ENCODE results near the gene TDRD10. TPM values are rescaled to one million over a fixed set of nuclear protein-coding genes. Genes with fewer than 3 reads are reported as not detected.

The TDRD10 gene
- total and polyA plus RNA-seq, 2 of the 4 experiments (the other 2 are of a cell fraction) = not detected

DNA sequence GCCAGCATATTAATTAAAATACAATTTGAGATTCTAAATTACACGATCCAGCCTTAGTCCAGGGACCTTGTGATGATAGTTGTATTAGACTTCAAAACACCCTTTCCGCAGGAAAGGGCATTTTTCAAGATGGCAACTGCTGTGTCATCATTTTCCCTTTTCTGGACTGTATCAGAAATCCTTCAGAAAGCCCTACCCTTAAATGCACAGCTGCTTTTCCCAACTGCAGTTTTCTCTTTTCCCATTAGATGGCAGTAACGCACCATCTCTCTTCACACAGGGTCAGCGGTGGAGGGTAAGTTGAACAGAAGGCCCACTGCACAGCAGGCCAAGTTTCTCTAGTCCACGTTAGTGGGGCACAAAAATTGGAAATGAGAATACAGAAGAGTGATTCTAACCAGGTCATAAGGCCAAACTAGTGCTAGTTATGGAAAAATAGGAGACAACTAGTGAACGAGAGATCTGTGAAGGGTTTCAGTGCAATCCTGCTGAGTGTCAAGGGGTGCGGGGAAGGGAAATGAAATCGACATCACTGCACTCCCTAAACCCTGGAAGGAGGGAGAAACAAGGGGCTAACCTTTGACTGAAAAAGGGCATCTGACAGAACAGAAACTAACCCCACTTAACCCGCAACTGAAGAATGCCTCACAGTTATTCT, 22.1 kb upstream of the TDRD10 start (continued):
- TF ChIP-seq CEBPB (IDR thresholded peaks at IDR 0.05; ENCODE audit: low read depth, low read length) (no peak), MXI1 (IDR thresholded peaks at IDR 0.05; ENCODE audit: borderline replicate concordance, low read depth, low read length) (no peak)

DNA sequence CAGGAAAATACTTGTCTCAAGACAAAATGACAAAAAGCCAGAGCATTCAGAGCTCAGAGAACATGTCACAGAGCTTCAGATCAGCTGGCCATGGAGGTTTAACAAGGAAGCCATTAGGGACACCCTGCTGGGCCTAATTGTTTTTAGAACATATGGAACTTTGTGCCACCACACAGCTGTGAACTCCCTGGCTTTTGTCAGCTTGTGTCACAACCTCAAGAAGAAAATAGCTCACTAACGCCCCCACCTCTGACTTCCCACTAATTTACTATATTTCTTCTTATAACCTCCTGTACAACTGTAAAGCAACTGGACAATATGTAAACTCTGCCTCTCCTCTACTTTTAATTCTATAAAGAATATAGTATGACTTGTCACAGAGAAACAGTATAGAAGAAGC, 21.0 kb upstream of the TDRD10 start:
- in situ Hi-C loops (cut with MboI; ENCODE audit: low sequenced_read_pairs) (loop anchor here (5.0 kb wide), 1 partner anchor 401 kb away; no protein-coding TSS in a partner anchor), intact Hi-C loops (cut with micrococcal nuclease) (loop anchor here (5.0 kb wide), 1 partner anchor 186 kb away; no protein-coding TSS in a partner anchor), dilution Hi-C loops (cut with HindIII; ENCODE audit: low sequenced_read_pairs, unreplicated experiment) (no loop called here)
- no peak overlapping the region for H2AK5ac ChIP-seq (ENCODE audit: low read depth, low read length)
- POLR2A ChIA-PET (ENCODE audit: unreplicated experiment) = no interaction called here
- H3K9ac ChIP-seq (ENCODE audit: low read depth, low read length) = no peak overlapping the region
- BruUV-seq (replicated peaks) = no TSS peak
- H3K56ac ChIP-seq (ENCODE audit: extremely low read depth, insufficient read depth, low read length) = no peak overlapping the region
- H4K20me1 ChIP-seq (ENCODE audit: insufficient read depth, low read length) = peaks cover 4% of the 10 kb centered on the region; the same call in 1 of the 2 replicates
- H3K9me1 ChIP-seq (ENCODE audit: insufficient read depth, low read length) = peaks cover 5% of the 10 kb centered on the region
- no peak overlapping the region for H3K4ac ChIP-seq (ENCODE audit: low read depth, low read length)
- no peak overlapping the region for H2BK120ac ChIP-seq (ENCODE audit: low read depth, low read length)
- no peaks in the 10 kb centered on the region for H3K9me3 ChIP-seq (ENCODE audit: control insufficient read depth, insufficient read depth, low read length)
- H3K27ac ChIP-seq (ENCODE audit: insufficient read depth, low read length) = no peak overlapping the region
- no peak overlapping the region for H2BK5ac ChIP-seq (ENCODE audit: low read depth, low read length, poor library complexity, severe bottlenecking)
- no peak overlapping the region for H3K4me2 ChIP-seq (ENCODE audit: low read depth, low read length)
- no peak overlapping the region for H2BK20ac ChIP-seq (ENCODE audit: low read depth, low read length)
- H3K23ac ChIP-seq (ENCODE audit: low read depth, low read length) = no peak overlapping the region
- no peak overlapping the region for H4K8ac ChIP-seq (ENCODE audit: low read depth in 2 of 2, low read length in 2 of 2)
- no peak overlapping the region for H3K14ac ChIP-seq (replicated peaks; ENCODE audit: low read depth, low read length)
- H2AFZ ChIP-seq (replicated peaks; ENCODE audit: low read length, poor library complexity) = no peak overlapping the region
- H4K5ac ChIP-seq (ENCODE audit: low read depth, low read length) = no peak overlapping the region
- no peaks in the 10 kb centered on the region for H3K36me3 ChIP-seq (ENCODE audit: control insufficient read depth, insufficient read depth, low read length)
- DNase-seq (no peak), ATAC-seq (ENCODE audit: low read depth) (no peak)
- H3K79me1 ChIP-seq (ENCODE audit: low read depth in 1 of 2, low read length in 2 of 2) = no peaks in the 10 kb centered on the region
- no peak overlapping the region for H3K4me3 ChIP-seq (ENCODE audit: insufficient read depth, low read depth, low read length)
- WGBS, 2 experiments (ENCODE audit: extremely low coverage in 2 of 2, insufficient read length in 1 of 2) = no CpG with 5 or more reads among the region's 1 CpG
- peaks cover 3% of the 10 kb centered on the region; the same call in 1 of the 2 replicates for H3K4me1 ChIP-seq (ENCODE audit: control insufficient read depth, insufficient read depth, low read length)
- no peak overlapping the region for H2BK15ac ChIP-seq (ENCODE audit: low read depth, low read length)
- no peak overlapping the region for H2AK9ac ChIP-seq (replicated peaks; ENCODE audit: low read depth, low read length, poor library complexity)
- TF ChIP-seq, protein P1, sequence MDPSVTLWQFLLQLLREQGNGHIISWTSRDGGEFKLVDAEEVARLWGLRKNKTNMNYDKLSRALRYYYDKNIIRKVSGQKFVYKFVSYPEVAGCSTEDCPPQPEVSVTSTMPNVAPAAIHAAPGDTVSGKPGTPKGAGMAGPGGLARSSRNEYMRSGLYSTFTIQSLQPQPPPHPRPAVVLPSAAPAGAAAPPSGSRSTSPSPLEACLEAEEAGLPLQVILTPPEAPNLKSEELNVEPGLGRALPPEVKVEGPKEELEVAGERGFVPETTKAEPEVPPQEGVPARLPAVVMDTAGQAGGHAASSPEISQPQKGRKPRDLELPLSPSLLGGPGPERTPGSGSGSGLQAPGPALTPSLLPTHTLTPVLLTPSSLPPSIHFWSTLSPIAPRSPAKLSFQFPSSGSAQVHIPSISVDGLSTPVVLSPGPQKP (IDR thresholded peaks at IDR 0.05; ENCODE audit: borderline replicate concordance, low read depth, low read length) = no peak
- TF ChIP-seq RCOR1 (IDR thresholded peaks at IDR 0.05; ENCODE audit: insufficient replicate concordance, low read length) (no peak), SMC3 (IDR thresholded peaks at IDR 0.05; ENCODE audit: low read depth, low read length) (no peak), CEBPB (IDR thresholded peaks at IDR 0.05; ENCODE audit: low read depth, low read length) (no peak)
- H3K27me3 ChIP-seq (ENCODE audit: control insufficient read depth, insufficient read depth, low read length) = peaks cover 10% of the 10 kb centered on the region
- no peak overlapping the region for H4K91ac ChIP-seq (ENCODE audit: insufficient read depth, low read depth, low read length)
- CTCF ChIA-PET = interaction anchor here (1.0 to 1.7 kb wide), 4 partner anchors 9 to 518 kb away, joined by 3 to 11 read pairs (median 4); no protein-coding TSS in a partner anchor
- no peak overlapping the region for H3K18ac ChIP-seq (ENCODE audit: low read depth, low read length)

Data from IMR-90 (cell line).